Activated CD8-positive, alpha-beta memory T cell treated with anti-CD3 and anti-CD28 coated beads, Interleukin-2, amount 50 U/mL, for 24 hours (primary cell): Measurements from ENCODE around the gene C10orf71.

Source experiments
- DNase-seq: peaks from one replicate; pipeline ENCODE4 v3.0.0-alpha.2; 2020; ENCODE audit errors: extremely low read depth

Gene C10orf71

DNA sequence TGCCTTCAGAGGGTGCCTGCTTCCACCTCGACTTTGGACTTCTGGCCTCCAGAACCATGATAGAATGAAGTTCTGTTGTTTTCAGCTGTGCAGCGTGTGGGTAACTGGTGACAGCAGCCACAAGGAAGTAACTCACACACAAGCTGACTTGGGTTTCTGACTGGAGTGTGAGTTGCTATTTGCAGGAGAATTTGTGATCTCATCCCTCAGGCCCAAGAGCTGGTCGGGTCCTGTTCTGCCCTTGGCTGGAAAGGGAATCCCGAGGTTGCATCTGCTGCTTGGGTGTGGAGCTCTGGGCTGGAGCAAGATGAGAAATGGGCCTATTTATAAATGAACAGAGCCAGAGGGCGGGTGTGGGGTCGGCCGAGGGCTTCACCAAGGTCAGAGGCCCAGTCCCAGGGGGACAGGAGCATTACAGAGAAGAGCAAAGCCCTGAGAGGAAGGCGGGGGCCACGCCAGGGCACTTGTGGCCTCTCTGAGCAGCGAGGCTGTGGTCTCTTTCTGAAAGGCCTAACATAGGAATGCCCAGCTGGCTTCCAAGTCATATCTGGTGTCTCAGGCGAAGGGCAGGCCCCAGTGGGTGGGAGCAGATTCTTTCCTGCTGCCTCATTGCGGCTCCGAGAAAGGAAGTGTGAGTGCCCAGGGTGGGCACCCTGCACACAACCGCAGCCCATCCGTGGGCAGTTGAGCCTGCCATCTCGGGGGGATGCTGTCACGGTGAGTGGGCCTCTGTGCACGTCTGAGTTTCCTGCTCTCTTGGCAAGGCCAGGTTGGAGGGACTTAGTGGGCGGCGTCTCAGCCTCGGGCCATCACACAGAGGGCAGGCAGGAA is 26.5 kb upstream of the C10orf71 start:
- no peak for DNase-seq

DNA sequence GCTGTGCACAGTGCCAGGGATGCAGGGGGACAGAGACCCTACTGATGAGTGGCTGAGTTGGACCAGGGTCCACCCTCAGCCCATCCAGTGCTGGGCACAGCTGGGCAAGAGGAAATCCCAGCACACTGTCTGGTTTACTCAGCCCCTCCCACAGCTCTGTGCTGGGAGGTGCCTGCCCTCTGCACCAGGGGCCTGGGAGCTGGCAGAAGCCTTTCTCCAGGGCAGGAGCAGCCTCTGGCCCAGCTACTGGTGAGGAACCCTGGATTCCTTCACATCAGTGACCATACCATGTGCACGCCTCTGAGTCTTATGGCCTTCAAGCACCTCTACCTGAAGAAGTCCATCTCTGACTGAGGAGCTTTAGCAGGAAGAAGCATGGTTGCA is 25.9 kb upstream of the C10orf71 start:
- no peak for DNase-seq

DNA sequence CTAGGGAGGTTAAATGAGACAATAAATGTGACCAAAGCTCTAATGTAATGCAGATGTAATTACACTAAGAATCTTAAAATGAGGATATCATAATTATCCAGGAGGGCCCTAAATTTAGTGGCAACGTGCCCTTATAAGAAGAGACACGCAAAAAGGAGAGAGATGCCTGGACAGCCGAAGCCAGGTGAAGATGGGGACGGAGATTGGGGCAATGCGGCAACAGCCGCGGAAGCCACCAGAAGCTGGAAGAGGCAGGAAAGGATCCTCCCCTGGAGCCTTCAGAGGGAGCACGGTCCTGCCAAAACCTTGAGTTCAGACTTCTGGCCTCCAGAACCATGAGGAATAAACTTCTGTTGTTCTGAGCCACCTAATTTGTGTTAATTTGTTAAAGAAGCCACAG is 25.3 kb upstream of the C10orf71 start:
- DNase-seq, result no peak

DNA sequence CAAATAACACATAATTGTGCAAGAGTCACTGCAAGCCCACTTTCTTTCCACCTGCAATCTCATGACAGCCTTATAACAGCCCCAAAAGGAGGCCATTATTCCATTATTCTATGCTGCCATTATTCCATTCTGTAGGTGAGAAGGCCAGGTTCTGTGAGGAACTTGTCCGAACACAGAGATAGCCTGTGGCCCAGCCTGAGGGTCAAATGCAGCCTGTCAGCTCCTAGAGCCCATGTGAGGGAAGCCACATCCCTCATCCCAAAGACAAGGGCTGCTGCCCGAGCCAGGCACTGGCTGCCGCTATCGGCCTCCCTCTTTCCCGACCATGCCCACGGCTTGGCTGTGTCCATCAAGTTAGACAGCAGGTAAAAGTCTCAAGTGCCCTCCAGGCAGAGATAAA is 24.1 kb upstream of the C10orf71 start:
- DNase-seq, result no peak

DNA sequence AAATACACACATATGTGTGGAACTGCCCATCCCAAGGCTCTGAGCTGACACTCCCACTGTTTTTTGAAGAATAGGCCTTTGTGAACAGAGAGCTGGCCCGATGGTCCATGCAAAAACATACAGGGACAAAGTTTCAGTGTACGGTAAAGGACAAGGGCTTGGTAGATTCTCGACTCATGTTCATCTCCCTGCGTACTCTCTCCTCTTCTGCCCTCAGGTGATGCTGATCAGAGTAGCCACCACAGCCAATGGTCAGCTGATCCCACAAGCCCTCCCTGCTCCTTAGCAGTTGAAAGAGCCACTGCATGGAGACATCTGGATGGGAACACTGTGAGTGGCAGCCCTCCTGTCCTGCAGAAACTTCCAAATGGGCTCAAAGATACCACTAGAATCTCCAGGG is 23.1 kb upstream of the C10orf71 start:
- no peak for DNase-seq

DNA sequence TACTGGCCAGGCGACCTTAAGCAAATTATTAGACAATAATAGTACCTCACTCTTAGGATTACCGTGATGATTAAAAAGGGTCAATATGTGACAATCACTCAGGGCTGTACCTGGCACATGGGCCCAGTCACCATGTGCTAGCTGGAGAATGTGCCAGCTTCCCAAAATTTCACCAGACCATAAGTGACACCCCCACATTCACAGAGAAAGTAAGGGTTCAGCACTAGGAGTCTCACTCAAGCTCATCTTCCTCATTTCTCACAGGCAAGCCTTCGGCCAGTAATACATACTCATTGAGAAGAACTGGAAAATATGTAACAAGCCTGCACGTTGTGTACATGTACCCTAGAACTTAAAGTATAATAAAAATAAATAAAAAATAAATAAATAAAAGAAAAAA is 22.4 kb upstream of the C10orf71 start:
- no peak for DNase-seq

DNA sequence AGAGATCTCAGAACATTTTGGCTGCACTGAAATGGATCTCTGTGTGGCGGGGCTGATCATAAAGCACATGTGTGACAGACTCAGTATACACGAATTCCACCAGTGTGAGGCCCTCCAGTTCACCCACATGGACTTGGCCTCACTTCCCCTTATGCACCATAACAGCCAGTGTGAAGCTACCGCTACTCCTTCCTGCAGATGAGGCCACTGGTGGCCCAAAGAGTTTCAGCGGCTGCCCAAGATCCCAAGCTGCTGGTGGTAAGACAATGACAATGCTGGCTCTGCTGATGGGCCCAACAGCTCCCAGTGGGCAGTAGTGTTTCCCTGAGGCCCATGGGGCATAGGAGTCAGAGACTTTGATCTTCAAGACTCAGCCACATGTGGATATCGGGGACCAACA is 21.0 kb upstream of the C10orf71 start:
- no peak for DNase-seq

DNA sequence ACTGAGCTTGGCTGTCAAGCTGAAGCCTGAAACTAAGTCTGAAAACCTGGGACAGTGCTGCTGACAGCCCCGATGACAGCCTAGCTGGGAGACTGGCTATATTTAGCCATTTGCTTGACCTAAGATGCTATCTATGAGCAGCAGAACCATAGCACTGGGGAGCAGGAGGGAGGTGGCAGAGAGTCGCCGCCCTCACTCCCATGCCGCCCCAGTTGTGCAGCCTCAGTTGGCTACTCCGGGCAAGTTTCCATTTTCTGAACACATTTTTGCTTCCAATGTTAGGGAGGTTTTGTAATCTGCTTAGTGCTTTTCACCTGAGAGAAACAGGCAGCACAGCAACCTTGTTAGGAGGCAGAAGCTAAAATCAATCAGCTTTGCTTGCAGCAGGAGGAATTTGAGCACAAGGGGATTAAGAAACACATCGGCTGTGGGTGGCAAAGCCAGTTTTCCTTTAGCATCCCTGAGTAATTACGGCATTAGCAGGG is 20.4 kb upstream of the C10orf71 start:
- no peak for DNase-seq

DNA sequence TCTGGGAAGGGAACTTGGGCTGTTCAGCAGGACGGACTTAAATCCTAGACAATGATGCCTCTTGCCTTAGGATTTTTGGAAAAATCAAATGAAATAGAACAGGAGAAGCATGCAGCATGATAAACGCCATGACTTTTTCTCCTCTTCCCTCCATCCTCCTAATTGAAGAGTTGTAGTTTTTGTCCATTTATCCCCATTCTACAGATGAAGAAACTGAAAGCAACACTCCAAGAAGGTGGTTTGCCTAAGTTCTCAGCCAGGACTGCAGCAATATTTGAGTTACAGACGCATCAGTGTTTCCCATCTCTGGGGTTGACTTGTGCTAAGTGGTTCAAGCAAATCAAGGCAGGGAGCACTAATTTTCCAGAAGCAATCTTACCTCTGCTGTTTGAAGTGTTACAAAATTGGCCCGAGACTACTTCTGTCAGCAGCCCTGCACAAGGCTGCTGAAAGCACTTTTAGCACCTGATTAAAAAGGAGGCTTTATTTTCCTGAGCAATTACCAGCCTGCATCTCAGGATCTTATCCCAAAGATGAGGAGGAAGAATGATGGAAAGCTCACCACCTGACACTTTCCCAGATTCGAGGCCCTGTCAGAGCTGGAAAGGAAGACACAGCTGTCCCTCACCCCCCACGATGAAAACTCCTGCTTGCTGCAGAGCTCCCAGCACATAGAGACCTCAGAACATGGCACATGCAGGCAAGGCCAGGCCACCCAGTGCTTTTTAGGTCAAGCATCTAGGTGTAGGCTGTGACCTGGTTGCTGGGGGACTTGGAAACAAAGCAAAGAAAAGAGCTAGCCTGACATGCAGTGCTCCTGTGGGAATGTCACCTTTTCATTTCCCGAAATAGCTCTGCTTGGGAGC is 19.7 kb upstream of the C10orf71 start:
- no peak for DNase-seq

DNA sequence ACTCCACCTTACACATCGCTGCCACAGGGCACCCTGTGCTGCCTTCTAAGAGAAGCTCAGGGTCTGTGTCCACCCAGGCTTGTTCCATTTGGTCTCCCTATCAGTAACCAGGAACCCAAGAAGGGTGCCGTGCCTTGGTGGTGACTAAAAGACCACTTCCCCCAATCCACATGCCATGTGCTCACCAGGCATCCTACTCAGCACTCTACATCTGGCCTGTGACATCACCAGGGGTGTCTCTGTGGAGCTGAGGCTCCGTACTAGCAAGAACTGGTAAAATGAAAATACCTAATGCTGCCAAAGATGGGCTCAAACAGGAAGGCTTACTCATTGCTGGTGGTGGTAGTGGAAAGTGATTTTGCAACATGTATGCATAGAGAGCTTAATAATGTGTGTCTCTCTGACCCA is 19.0 kb upstream of the C10orf71 start:
- no peak for DNase-seq

DNA sequence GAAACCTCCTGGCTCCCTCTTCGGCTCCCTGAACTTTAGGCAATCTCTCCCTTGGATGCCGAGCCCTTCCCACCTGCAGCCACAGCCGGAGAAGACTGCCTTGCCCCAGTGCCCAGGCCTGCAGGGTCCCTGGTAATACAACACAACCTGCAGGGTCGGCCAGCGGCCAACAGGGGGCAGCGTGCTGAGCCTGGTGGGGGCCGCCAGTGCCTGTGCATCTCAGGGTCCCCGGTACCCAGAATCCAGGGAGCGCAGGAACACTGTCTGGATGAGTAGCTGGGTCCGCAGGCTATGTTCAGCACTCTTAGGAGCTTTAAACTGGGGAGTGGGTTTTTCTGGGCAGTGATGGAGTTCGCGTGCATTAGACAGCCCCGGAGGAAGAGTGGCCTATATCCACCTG is 17.5 kb upstream of the C10orf71 start:
- DNase-seq, result no peak

DNA sequence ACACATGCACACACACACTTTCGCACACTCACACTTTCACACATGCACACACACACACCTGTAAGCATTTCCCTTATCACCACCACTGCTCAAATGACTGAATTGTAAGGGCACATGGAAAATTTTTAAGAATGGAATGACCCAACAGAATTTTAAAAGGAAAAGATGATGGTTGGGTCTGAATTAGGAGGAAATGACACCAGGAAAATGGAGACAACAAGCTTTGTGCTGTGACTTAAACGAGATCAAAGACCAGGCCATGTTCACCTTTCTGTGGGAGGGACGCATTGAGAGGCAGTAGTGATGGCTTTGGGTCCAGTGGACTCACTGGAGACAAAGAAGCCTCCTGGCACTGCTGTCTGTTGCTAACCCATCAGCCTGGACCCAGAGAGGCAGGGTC is 16.7 kb upstream of the C10orf71 start:
- DNase-seq, result no peak

DNA sequence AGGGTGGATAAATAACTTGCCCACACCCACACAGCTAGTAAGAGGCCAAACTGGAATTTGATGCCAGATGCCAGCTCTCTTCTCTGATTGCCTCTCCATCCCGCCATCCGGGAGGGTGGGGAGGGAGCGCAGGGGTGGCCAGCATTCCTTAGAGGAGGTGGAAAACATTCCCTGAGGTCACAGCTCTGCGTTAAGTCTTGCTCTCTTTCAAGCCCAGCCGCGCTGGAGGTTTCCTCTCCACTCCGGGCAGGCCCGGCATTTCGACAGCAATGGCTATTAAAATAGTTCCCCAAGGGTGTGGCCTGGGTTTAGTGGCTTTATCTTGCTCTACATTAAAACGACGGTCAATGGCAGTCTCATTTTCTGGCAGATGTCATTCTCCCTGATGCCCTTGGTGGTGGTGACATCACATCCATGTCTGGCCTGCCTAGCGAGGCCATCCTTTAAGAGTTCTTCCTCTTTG is 16.1 kb upstream of the C10orf71 start:
- no peak for DNase-seq

DNA sequence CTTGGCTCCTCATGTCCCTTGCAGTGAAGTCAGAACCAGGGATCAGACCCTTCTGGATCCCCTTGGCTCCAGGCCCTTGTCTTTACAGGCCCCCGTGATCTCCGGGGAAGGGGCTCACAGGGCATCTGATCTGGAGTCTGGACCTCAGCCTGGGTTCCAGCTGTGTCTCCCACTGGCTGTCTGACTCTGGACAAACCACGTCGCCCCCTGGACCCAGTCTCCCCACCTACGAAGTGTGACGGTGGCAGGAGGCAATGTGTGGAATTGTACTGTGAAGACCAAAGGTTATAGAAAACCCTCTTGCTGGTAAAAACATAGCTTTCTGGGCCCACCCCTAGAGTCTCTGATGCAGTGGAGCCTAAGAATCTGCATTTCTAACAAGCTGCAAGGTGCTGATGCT is 15.5 kb upstream of the C10orf71 start:
- DNase-seq, result no peak

DNA sequence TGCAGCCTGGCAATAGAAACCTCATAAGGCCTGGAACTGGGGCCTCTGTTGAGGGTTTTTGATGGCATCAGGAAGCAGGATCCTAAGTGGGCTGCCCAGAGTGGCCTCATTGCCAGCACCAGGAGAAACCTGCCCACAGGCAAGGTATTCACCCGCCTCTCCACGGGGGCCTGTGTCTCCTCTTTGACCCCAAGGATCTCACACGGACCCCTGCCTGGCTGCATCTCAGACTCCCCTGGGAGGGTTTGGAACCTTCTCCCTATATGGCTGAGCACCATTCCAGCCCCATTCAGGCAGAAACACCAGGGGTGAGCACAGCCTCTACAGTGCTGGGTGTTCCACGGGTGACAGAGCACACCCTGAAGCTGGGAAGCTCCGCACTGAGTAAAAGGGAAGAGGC is 14.6 kb upstream of the C10orf71 start:
- DNase-seq, result no peak

DNA sequence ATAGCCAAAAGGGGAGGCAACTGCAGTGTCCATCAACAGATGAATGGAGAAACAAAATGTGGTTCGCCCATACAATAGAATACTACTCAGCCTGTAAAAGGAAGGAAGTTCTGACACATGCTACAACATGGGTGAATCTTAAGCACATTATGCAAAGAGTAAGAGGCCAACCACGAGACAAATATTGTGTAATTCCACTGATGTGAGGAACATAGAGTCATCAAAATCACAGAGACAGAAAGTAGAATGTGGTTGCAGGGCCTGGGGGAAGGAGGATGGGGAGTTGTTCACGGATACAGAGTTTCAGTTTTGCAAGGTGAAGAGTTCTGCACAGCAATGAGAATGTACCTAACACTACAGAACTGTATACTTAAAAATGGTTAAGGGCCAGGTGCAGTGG is 13.7 kb upstream of the C10orf71 start:
- no peak for DNase-seq

DNA sequence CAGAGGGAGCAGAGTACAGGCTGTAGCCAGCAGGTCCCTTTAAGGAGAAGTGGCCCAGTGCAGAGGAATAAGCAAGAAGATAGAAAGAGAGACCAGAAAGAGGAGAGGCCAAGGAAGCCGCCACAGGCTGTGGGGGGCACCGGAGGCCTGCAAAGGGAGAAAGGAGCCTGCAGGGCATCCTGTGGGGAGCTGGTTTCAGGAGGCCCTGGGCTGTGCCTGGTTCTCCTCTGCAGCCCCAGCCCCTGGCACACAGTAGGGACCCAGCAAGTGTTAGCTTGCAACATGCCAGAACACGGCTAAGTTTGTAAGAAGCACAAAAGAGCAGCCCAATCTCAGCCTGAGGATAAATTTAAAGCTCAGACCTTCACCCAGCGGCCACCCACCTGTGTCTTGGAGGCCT is 12.3 kb upstream of the C10orf71 start:
- DNase-seq, result no peak

DNA sequence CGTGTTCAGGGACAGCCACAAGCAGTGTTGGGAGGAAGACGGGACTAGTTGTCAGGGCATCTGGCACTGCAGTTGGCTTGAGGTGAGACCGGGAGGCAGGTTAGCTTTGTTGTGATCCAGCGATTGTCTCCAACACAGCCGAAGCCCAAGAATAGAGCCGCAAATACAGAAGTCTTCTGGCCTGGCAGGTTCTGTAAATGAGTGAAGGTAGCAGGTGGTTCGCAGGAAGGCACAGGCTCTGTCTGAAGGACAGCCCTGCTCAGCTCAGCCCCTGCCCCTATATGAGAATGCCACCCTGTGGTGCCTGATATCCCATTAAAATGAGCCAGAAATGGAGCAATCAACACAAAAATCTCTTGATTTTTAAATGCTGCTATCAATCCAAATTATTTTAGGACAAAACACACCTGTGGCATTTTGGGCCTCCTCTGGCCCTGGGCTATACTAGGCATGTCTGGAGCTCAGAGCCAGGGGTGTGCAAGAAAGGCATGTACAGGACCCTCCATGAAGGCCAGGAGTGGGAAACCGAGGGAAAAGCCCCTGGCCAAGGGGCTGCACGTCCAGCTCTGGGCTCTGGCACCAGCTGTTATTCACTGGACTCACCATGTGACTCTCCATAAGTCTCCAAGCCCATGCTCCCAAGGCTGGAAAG is 11.2 kb upstream of the C10orf71 start:
- DNase-seq, result no peak

DNA sequence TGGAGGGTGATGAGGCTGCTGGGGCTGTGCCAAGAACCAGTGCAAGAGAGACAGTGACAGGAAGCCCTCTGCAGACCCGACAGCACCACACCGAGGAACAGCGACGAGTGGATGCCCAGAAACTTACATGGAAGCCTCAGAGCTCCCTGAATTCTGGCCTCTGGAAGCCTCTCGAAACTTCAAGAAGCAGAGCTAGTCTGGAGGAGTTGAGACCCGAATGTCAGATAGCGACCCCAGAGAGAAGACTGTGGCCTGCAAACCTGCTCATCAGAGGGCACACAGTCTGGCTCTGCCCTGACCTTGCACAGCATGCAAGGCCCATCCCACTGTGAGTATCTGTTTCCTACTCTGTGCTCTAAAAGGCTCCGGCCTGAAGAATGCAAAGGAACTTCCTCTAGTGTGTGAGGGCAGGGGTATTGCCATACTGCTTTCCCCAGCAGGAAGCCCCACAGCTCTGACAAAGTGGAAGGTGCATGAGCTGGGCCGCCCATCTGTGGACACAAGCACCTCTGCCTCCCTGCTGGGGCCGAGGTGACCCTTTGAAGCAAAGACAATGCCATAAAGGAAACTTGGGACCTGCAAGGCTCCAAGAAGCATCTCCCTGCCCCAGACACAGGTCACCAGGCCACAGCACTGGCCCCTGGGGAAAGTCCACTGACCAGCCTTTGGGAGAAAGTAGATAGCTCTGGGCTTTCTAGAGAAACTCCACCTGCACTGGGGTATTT is 10.5 kb upstream of the C10orf71 start:
- DNase-seq, result no peak

DNA sequence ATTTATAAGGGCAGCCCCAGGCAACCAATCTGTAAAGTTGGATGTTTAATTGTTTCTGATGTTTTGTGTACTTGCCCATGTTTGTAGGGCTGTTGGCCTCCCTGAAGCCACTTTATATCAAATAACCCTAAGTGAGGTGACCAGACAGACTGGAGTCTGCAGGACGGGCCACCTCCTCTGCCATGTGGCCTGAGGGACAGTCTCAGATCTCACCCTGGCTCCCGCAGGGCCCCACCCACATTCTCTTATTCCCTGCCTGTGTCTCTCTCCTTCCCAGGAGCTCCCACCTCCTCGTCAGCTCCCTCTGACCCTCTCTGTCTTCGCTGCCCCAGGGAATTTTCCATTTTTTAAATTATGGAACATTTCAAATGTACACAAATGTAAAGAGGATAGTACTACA is 9.5 kb upstream of the C10orf71 start:
- DNase-seq, result no peak

DNA sequence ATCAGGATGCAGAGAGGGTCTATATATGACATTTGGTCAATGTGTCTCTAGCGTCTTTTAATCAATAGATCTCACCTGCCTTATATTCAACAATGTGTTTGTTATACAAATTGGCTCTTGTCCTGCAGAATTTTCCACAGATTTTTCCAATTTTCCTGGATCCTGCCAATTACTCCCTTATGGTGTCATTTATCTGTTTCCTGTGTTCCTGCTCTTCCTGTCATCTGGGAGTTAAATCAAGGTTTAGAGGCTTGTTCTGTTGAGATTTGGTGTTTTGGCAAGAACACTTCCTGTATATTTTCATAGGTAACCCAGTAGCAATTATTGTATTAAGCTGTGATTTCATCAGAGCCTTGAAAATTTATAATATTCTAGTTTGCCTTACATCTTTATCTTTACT is 8.8 kb upstream of the C10orf71 start:
- no peak for DNase-seq

DNA sequence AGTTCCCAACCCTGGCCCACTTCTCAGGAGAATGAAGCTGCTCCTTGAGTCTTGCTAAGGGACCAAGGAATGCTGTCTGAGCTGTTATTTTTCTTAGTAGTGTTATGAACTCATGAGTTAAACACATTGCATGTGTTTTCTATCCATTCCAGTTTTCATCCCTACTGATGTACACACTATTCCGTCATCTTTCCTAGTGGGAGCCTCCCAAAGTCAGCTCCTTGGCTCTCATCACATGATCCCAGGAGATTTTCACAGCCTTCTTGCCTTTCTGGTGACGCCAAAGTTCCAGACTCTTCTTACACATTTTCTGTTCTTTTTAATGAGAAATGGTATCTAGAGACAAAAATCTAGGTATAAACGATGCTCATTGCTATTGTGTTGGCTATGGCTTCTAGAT is 8.4 kb upstream of the C10orf71 start:
- DNase-seq, result no peak
